GM21737 (cell line): ENCODE results near the gene SBNO1.

Source experiments
- ATAC-seq: cut with Tn5 transposase; IDR thresholded peaks from one replicate; pipeline ENCODE4 v1.9.1; 2021; ENCODE audit warnings: mild to moderate bottlenecking, moderate library complexity; ENCODE audit not compliant: unreplicated experiment

SBNO1 gene

GRCh38 chr12:123278101-123278627, 86.5 kb downstream of the SBNO1 start:
- peak; percentile 77 for ATAC-seq

- no peak for ATAC-seq
Observed at GRCh38 chr12:123273166-123273565, 91.5 kb downstream of the SBNO1 start.

- ATAC-seq, result peak; percentile 50
Observed at GRCh38 chr12:123271001-123271668, 93.5 kb downstream of the SBNO1 start.

- ATAC-seq, result peak; percentile 7
Observed at GRCh38 chr12:123270214-123271000, 94.2 kb downstream of the SBNO1 start.

- ATAC-seq, result no peak
Observed at GRCh38 chr12:123269896-123270213, 94.8 kb downstream of the SBNO1 start.

GRCh38 chr12:123269395-123269892, 95.2 kb downstream of the SBNO1 start:
- peak; percentile 15 for ATAC-seq

- ATAC-seq, result no peak
Observed at GRCh38 chr12:123268850-123269249, 95.8 kb downstream of the SBNO1 start.

GRCh38 chr12:123267991-123268843, 96.4 kb downstream of the SBNO1 start:
- no peak for ATAC-seq

GRCh38 chr12:123267335-123267920, 97.2 kb downstream of the SBNO1 start:
- no peak for ATAC-seq

- no peak for ATAC-seq
Observed at GRCh38 chr12:123266679-123267277, 97.9 kb downstream of the SBNO1 start.

- ATAC-seq, result no peak
Observed at GRCh38 chr12:123265851-123266678, 98.6 kb downstream of the SBNO1 start.

- no peak for ATAC-seq
Observed at GRCh38 chr12:123264642-123265041, 100.0 kb downstream of the SBNO1 start.

- ATAC-seq, result no peak
Observed at GRCh38 chr12:123263196-123263817, 101.3 kb downstream of the SBNO1 start.

GRCh38 chr12:123261196-123261595, 103.5 kb downstream of the SBNO1 start:
- no peak for ATAC-seq

- ATAC-seq, result no peak
Observed at GRCh38 chr12:123260081-123260480, 104.6 kb downstream of the SBNO1 start.

- ATAC-seq, result no peak
Observed at GRCh38 chr12:123258593-123258992, 106.1 kb downstream of the SBNO1 start.

GRCh38 chr12:123254853-123255446, 109.7 kb downstream of the SBNO1 start:
- ATAC-seq, result no peak

- ATAC-seq, result no peak
Observed at GRCh38 chr12:123253641-123254459, 110.8 kb downstream of the SBNO1 start.
